AG04450 (cell line): ENCODE measurements around the gene PEG3. TPM values are rescaled to one million over a fixed set of nuclear protein-coding genes. Genes with fewer than 3 reads are reported as not detected.

Experiments used
- CTCF ChIA-PET: fragments of 300-600, 350-600 bp; formaldehyde crosslinking; extraction: SDS; loops from one replicate; lab custom pipeline; 2022; ENCODE audit warnings: antibody characterized with exemption, inconsistent platforms; lab: Charles Lee
- POLR2A ChIA-PET: fragments of 350-600 bp; formaldehyde crosslinking; extraction: SDS; loops from one replicate; lab custom pipeline; 2021; ENCODE audit warnings: antibody characterized with exemption, inconsistent platforms; lab: Yijun Ruan, JAX
- DNase-seq: peaks from one replicate; pipeline ENCODE4 v3.0.0-alpha.2; 2011; ENCODE audit warnings: low read depth, low spot score
- H3K27ac ChIP-seq: one replicate; pipeline ENCODE4 v1.5.1; 2012; ENCODE audit warnings: low read depth, low read length, control low read depth
- H3K27me3 ChIP-seq: one replicate; pipeline ENCODE4 v1.6.0; 2012; ENCODE audit warnings: low read length; ENCODE audit not compliant: control insufficient read depth, insufficient read depth
- H3K4me3 ChIP-seq: 2 replicates; pipeline ENCODE4 v1.5.1; 2011; ENCODE audit warnings: mild to moderate bottlenecking, low read depth, low read length, control low read depth
- H3K9me3 ChIP-seq: 2 replicates; pipeline ENCODE4 v1.5.1; 2012; ENCODE audit warnings: low read length; ENCODE audit not compliant: control insufficient read depth, insufficient read depth
- CTCF ChIP-seq: IDR thresholded peaks from 2 replicates; pipeline ENCODE4 v1.5.1; 2011; ENCODE audit warnings: low read depth, low read length, control low read depth, inconsistent platforms
- polyA plus RNA-seq: library from polyadenylated mRNA; depleted of rRNA; stranded (reverse); fragments of >200 nt; gene quantifications from 2 replicates; pipeline ENCODE4 v1.2.3, GENCODE V29; 2011

Gene PEG3
- polyA plus RNA-seq, 1 experiment, result not detected

- Histone ChIP-seq H3K4me3 (no peak overlapping the region), H3K9me3 (peaks cover 35% of the 10 kb centered on the region), H3K27ac (no peak overlapping the region), H3K27me3 (no peaks in the 10 kb centered on the region)
- CTCF ChIA-PET, result interaction anchor here (0.6 kb wide), 1 partner anchor 482 kb away, joined by 3 read pairs; no protein-coding TSS in a partner anchor
- no peak for DNase-seq
- no peak for TF ChIP-seq CTCF
- POLR2A ChIA-PET, result no interaction called here
Measured at GRCh38 chr19:56831255-56831654, 9.3 kb downstream of the PEG3 start.

GRCh38 chr19:56829596-56829995 lies 10.9 kb downstream of the PEG3 start:
- Histone ChIP-seq H3K4me3 (no peak overlapping the region), H3K9me3 (peaks cover 30% of the 10 kb centered on the region), H3K27ac (no peak overlapping the region), H3K27me3 (no peaks in the 10 kb centered on the region)
- no peak for TF ChIP-seq CTCF
- POLR2A ChIA-PET, result interaction anchor here (0.6 kb wide), 1 partner anchor 151 kb away, joined by 3 read pairs; no protein-coding TSS in a partner anchor
- no peak for DNase-seq
- CTCF ChIA-PET, result no interaction called here

- Histone ChIP-seq H3K4me3 (no peak overlapping the region), H3K9me3 (peaks cover 44% of the 10 kb centered on the region), H3K27me3 (no peaks in the 10 kb centered on the region), H3K27ac (no peak overlapping the region)
- no peak for TF ChIP-seq CTCF
- POLR2A ChIA-PET, result no interaction called here
- CTCF ChIA-PET, result no interaction called here
- no peak for DNase-seq
Measured at GRCh38 chr19:56827708-56828107, 12.8 kb downstream of the PEG3 start.

DNA sequence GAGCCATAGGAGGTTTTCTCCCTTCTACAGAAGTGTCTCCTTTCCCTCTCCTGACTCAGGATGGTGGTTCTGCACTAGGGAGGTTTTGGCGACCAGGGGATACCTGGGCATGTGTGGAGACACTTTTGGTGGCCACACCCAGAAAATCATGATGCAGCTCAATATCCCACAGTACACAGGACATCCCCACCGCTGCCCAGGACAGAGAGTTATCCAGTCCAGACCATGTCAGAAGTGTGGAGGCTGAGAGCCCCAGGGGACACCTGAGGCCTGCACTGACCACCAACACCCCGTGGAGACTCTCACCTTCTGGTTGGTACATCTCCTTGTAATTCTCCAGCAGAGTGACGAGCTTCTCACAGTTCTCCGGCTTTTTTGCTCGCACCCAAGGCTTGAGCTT lies 16.6 kb downstream of the PEG3 start:
- no peak for DNase-seq
- H3K9me3 ChIP-seq, result peaks cover 57% of the 10 kb centered on the region
- no peaks in the 10 kb centered on the region for H3K27me3 ChIP-seq
- POLR2A ChIA-PET, result no interaction called here
- TF ChIP-seq CTCF, result no peak
- no peak overlapping the region for H3K27ac ChIP-seq
- CTCF ChIA-PET, result no interaction called here
- H3K4me3 ChIP-seq, result no peak overlapping the region

DNA sequence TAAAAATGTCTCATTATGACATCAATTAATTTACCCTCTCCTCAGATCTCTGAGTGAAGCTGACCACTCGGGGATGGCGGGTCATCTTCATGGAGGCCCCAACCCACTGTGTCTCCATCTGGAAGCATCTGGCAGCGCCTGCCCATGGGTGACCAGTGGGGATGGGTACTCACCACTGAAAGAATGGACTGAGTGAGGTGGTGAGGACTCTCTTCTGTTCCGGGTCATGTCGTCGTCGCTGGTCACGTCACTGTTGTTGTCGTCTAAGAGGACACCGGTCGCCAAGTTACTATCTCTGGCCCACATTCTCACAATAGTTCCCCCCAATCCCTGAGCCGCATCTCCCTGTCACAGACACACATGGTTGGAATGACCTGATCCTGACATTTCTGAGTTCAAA lies 17.1 kb downstream of the PEG3 start:
- DNase-seq, result no peak
- Histone ChIP-seq H3K4me3 (no peak overlapping the region), H3K27me3 (no peaks in the 10 kb centered on the region), H3K27ac (no peak overlapping the region), H3K9me3 (peaks cover 57% of the 10 kb centered on the region)
- ChIA-PET POLR2A (no interaction called here), CTCF (no interaction called here)
- TF ChIP-seq CTCF, result no peak
